ENCODE data around the gene LRRC27. TPM values are rescaled to one million over a fixed set of nuclear protein-coding genes. Genes with fewer than 3 reads are reported as not detected.
A peak's percentile ranks its signal among the peaks of the same experiment; 100 is the strongest.

The LRRC27 gene
- total and polyA plus RNA-seq, 5 donors from 2014 or later = 0.67 to 3.3 (median 2.5) TPM

GRCh38 chr10:132324186-132324585 is 7.8 kb upstream of the LRRC27 start:
- Mint-ChIP-seq H3K27me3 (no peaks in the 10 kb centered on the region), H3K4me1 (peaks cover 18 to 36% (median 25%) of the 10 kb centered on the region in 4 donors), H3K4me3 (peak overlapping the region in 1 of 4 donors; percentile 83), H3K27ac (peak overlapping the region in 2 of 3 donors; percentile 11 to 31), H3K9me3 (peaks cover 0 to 7% (median 0%) of the 10 kb centered on the region in 7 donors), H3K36me3 (peaks cover 25% of the 10 kb centered on the region)
- Histone ChIP-seq H3K36me3 (ENCODE audit: control insufficient read depth, insufficient read depth, low read length) (no peaks in the 10 kb centered on the region), H3K9me3 (ENCODE audit: control insufficient read depth in 2 of 2, low read length in 2 of 2) (no peaks in the 10 kb centered on the region), H3K27ac (ENCODE audit: insufficient read depth, low read length, poor library complexity, severe bottlenecking) (no peak overlapping the region), H3K27me3 (ENCODE audit: control insufficient read depth, insufficient read depth, low read length) (no peaks in the 10 kb centered on the region), H3K4me3 (ENCODE audit: low read depth, low read length) (no peak overlapping the region), H3K4me1 (ENCODE audit: control insufficient read depth, insufficient read depth, low read length, poor library complexity, severe bottlenecking) (peaks cover 10% of the 10 kb centered on the region)
- DNase-seq (no peak), ATAC-seq (ENCODE audit: low read depth in 2 of 2) (no peak)

GRCh38 chr10:132326344-132326889 is 5.6 kb upstream of the LRRC27 start:
- H3K27me3 ChIP-seq (ENCODE audit: control insufficient read depth, insufficient read depth, low read length) = no peaks in the 10 kb centered on the region
- Mint-ChIP-seq H3K27me3 (no peaks in the 10 kb centered on the region), H3K4me3 (peak overlapping the region in 1 of 4 donors; percentile 77), H3K4me1 (peaks cover 34 to 53% (median 35%) of the 10 kb centered on the region in 4 donors), H3K27ac (peak overlapping the region in 2 of 3 donors; percentile 28 to 62), H3K36me3 (peaks cover 25% of the 10 kb centered on the region), H3K9me3 (peaks cover 0 to 7% (median 0%) of the 10 kb centered on the region in 7 donors)
- ATAC-seq (ENCODE audit: low read depth in 2 of 2) (no peak), DNase-seq (no peak)
- no peaks in the 10 kb centered on the region for H3K9me3 ChIP-seq (ENCODE audit: control insufficient read depth in 2 of 2, low read length in 2 of 2)
- H3K27ac ChIP-seq (ENCODE audit: insufficient read depth, low read length, poor library complexity, severe bottlenecking) = no peak overlapping the region
- H3K4me1 ChIP-seq (ENCODE audit: control insufficient read depth, insufficient read depth, low read length, poor library complexity, severe bottlenecking) = peaks cover 32% of the 10 kb centered on the region
- no peak overlapping the region for H3K4me3 ChIP-seq (ENCODE audit: low read depth, low read length)
- no peaks in the 10 kb centered on the region for H3K36me3 ChIP-seq (ENCODE audit: control insufficient read depth, insufficient read depth, low read length)

GRCh38 chr10:132326925-132327324 is 5.1 kb upstream of the LRRC27 start:
- peak overlapping the region; percentile 28 to 77 (median 62) for H3K27ac Mint-ChIP-seq
- Histone ChIP-seq H3K36me3 (ENCODE audit: control insufficient read depth, insufficient read depth, low read length) (no peaks in the 10 kb centered on the region), H3K4me3 (ENCODE audit: low read depth, low read length) (no peak overlapping the region), H3K27ac (ENCODE audit: insufficient read depth, low read length, poor library complexity, severe bottlenecking) (no peak overlapping the region), H3K9me3 (ENCODE audit: control insufficient read depth in 2 of 2, low read length in 2 of 2) (no peaks in the 10 kb centered on the region), H3K4me1 (ENCODE audit: control insufficient read depth, insufficient read depth, low read length, poor library complexity, severe bottlenecking) (peaks cover 33% of the 10 kb centered on the region), H3K27me3 (ENCODE audit: control insufficient read depth, insufficient read depth, low read length) (no peaks in the 10 kb centered on the region)
- ATAC-seq (ENCODE audit: low read depth in 2 of 2) (no peak), DNase-seq (no peak)
- H3K36me3 Mint-ChIP-seq = peaks cover 25% of the 10 kb centered on the region
- H3K9me3 Mint-ChIP-seq = peaks cover 0 to 7% (median under 1%) of the 10 kb centered on the region in 7 donors
- peak overlapping the region in 1 of 4 donors; percentile 77 for H3K4me3 Mint-ChIP-seq
- H3K4me1 Mint-ChIP-seq = peaks cover 34 to 54% (median 37%) of the 10 kb centered on the region in 4 donors
- no peaks in the 10 kb centered on the region for H3K27me3 Mint-ChIP-seq

GRCh38 chr10:132328106-132328505 is 3.9 kb upstream of the LRRC27 start:
- DNase-seq = no peak
- H3K36me3 Mint-ChIP-seq = peaks cover 25% of the 10 kb centered on the region
- H3K4me1 Mint-ChIP-seq = peaks cover 34 to 62% (median 44%) of the 10 kb centered on the region in 4 donors
- H3K4me3 ChIP-seq (ENCODE audit: low read depth, low read length) = no peak overlapping the region
- H3K9me3 ChIP-seq (ENCODE audit: control insufficient read depth in 2 of 2, low read length in 2 of 2) = no peaks in the 10 kb centered on the region
- H3K36me3 ChIP-seq (ENCODE audit: control insufficient read depth, insufficient read depth, low read length) = no peaks in the 10 kb centered on the region
- no peak overlapping the region for H3K27ac Mint-ChIP-seq
- no peak overlapping the region for H3K27ac ChIP-seq (ENCODE audit: insufficient read depth, low read length, poor library complexity, severe bottlenecking)
- H3K27me3 ChIP-seq (ENCODE audit: control insufficient read depth, insufficient read depth, low read length) = no peaks in the 10 kb centered on the region
- H3K4me3 Mint-ChIP-seq = peak overlapping the region in 2 of 4 donors; percentile 64 to 98
- H3K4me1 ChIP-seq (ENCODE audit: control insufficient read depth, insufficient read depth, low read length, poor library complexity, severe bottlenecking) = peaks cover 39% of the 10 kb centered on the region
- H3K9me3 Mint-ChIP-seq = peaks cover 0 to 7% (median 1%) of the 10 kb centered on the region in 7 donors
- no peaks in the 10 kb centered on the region for H3K27me3 Mint-ChIP-seq
- ATAC-seq (ENCODE audit: low read depth in 2 of 2) = no peak

- Mint-ChIP-seq H3K4me3 (peak overlapping the region; percentile 35 to 98 (median 55)), H3K27ac (peak overlapping the region in 2 of 3 donors; percentile 23 to 94)
- H3K27ac ChIP-seq (ENCODE audit: insufficient read depth, low read length, poor library complexity, severe bottlenecking) = no peak overlapping the region
Measured at GRCh38 chr10:132328738-132329137, 3.3 kb upstream of the LRRC27 start.

GRCh38 chr10:132329565-132330485 is 2.2 kb upstream of the LRRC27 start:
- ATAC-seq (ENCODE audit: low read depth in 2 of 2) = no peak

More at GRCh38 chr10:132328738-132329137, 3.3 kb upstream of the LRRC27 start:
- DNase-seq = no peak
- H3K9me3 Mint-ChIP-seq = peaks cover 0 to 7% (median 1%) of the 10 kb centered on the region in 7 donors
- ATAC-seq (ENCODE audit: low read depth in 2 of 2) = no peak
- H3K4me1 Mint-ChIP-seq = peaks cover 34 to 64% (median 44%) of the 10 kb centered on the region in 4 donors
- H3K4me3 ChIP-seq (ENCODE audit: low read depth, low read length) = no peak overlapping the region
- no peaks in the 10 kb centered on the region for H3K36me3 ChIP-seq (ENCODE audit: control insufficient read depth, insufficient read depth, low read length)
- H3K9me3 ChIP-seq (ENCODE audit: control insufficient read depth in 2 of 2, low read length in 2 of 2) = no peaks in the 10 kb centered on the region
- no peaks in the 10 kb centered on the region for H3K27me3 Mint-ChIP-seq
- no peaks in the 10 kb centered on the region for H3K27me3 ChIP-seq (ENCODE audit: control insufficient read depth, insufficient read depth, low read length)
- peaks cover 39% of the 10 kb centered on the region for H3K4me1 ChIP-seq (ENCODE audit: control insufficient read depth, insufficient read depth, low read length, poor library complexity, severe bottlenecking)
- H3K36me3 Mint-ChIP-seq = peaks cover 25% of the 10 kb centered on the region

GRCh38 chr10:132330486-132330833 is 1.5 kb upstream of the LRRC27 start:
- no peak for ATAC-seq (ENCODE audit: low read depth in 2 of 2)
- peaks cover 15% of the 10 kb centered on the region for H3K36me3 Mint-ChIP-seq

More at GRCh38 chr10:132329565-132330485, 2.2 kb upstream of the LRRC27 start:
- peaks cover 39% of the 10 kb centered on the region for H3K4me1 ChIP-seq (ENCODE audit: control insufficient read depth, insufficient read depth, low read length, poor library complexity, severe bottlenecking)
- Mint-ChIP-seq H3K27ac (peak overlapping the region; percentile 89 to 95 (median 94)), H3K27me3 (no peaks in the 10 kb centered on the region), H3K9me3 (peaks cover 0 to 3% (median 1%) of the 10 kb centered on the region in 7 donors), H3K4me3 (peak overlapping the region; percentile 90 to 98 (median 94)), H3K36me3 (peaks cover 18% of the 10 kb centered on the region), H3K4me1 (peaks cover 28 to 60% (median 39%) of the 10 kb centered on the region in 4 donors)
- H3K27ac ChIP-seq (ENCODE audit: insufficient read depth, low read length, poor library complexity, severe bottlenecking) = peak overlapping the region; percentile 68
- H3K36me3 ChIP-seq (ENCODE audit: control insufficient read depth, insufficient read depth, low read length) = no peaks in the 10 kb centered on the region
- peak overlapping the region; percentile 84 for H3K4me3 ChIP-seq (ENCODE audit: low read depth, low read length)
- H3K9me3 ChIP-seq (ENCODE audit: control insufficient read depth in 2 of 2, low read length in 2 of 2) = no peaks in the 10 kb centered on the region
- H3K27me3 ChIP-seq (ENCODE audit: control insufficient read depth, insufficient read depth, low read length) = no peaks in the 10 kb centered on the region
- DNase-seq = peak in 2 of 3 donors; percentile 21 to 64

More at GRCh38 chr10:132330486-132330833, 1.5 kb upstream of the LRRC27 start:
- Histone ChIP-seq H3K9me3 (ENCODE audit: control insufficient read depth in 2 of 2, low read length in 2 of 2) (no peaks in the 10 kb centered on the region), H3K4me1 (ENCODE audit: control insufficient read depth, insufficient read depth, low read length, poor library complexity, severe bottlenecking) (peaks cover 39% of the 10 kb centered on the region), H3K27me3 (ENCODE audit: control insufficient read depth, insufficient read depth, low read length) (no peaks in the 10 kb centered on the region), H3K36me3 (ENCODE audit: control insufficient read depth, insufficient read depth, low read length) (no peaks in the 10 kb centered on the region), H3K27ac (ENCODE audit: insufficient read depth, low read length, poor library complexity, severe bottlenecking) (peak overlapping the region; percentile 68), H3K4me3 (ENCODE audit: low read depth, low read length) (peak overlapping the region; percentile 84)
- H3K27ac Mint-ChIP-seq = peak overlapping the region in 2 of 3 donors; percentile 94 to 95
- DNase-seq = no peak
- H3K4me1 Mint-ChIP-seq = peaks cover 26 to 58% (median 37%) of the 10 kb centered on the region in 4 donors
- H3K9me3 Mint-ChIP-seq = peaks cover 0 to 1% (median 0%) of the 10 kb centered on the region in 7 donors
- peak overlapping the region; percentile 90 to 98 (median 94) for H3K4me3 Mint-ChIP-seq
- H3K27me3 Mint-ChIP-seq = no peaks in the 10 kb centered on the region
